AG09319 (cell line): ENCODE results near the gene ACER1.
"Not testable (repeated sequence)": the region's sequence is repeated elsewhere in the genome, so short reads cannot be mapped to it uniquely, and the experiment has no call there.

Experiments
- DNase-seq: peaks from one replicate; pipeline ENCODE4 v3.0.0-alpha.2; 2010; ENCODE audit warnings: low read depth; ENCODE audit errors: extremely low read depth
- TF ChIP-seq, protein P1 (sequence below): IDR thresholded peaks from 2 replicates; pipeline ENCODE4 v1.5.1; 2011; ENCODE audit warnings: low read depth, mild to moderate bottlenecking, inconsistent platforms, low read length, moderate library complexity

Gene ACER1

DNA sequence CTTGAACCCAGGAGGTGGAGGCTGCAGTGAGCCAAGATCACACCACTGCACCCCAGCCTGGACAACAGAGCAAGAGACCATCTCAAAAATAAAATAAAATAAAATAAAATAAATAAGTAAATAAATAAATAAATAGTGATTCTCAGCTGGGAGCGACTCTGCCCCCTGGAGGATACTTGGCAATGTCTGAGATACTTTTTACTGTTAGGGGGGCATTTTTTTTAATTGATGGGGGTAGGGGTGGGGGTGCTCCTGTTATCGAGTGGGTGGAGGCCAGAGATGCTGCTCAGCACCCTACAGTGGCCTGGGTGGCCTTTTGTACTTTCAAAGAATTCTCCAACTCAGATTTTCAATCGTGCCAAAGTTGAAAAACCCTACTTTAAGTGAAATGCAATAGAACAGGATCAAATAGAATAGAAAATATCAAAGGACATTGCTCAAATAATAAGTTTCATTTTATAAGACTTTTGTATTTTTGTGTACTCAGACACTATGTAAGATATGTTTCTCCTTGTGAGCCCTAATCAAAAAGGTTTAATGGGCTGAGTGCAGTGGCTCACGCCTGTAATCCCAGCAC, 20.8 kb upstream of the ACER1 start:
- DNase-seq, result no peak

GRCh38 chr19:6352381-6353165, 19.2 kb upstream of the ACER1 start:
- no peak for DNase-seq
- TF ChIP-seq, protein P1, sequence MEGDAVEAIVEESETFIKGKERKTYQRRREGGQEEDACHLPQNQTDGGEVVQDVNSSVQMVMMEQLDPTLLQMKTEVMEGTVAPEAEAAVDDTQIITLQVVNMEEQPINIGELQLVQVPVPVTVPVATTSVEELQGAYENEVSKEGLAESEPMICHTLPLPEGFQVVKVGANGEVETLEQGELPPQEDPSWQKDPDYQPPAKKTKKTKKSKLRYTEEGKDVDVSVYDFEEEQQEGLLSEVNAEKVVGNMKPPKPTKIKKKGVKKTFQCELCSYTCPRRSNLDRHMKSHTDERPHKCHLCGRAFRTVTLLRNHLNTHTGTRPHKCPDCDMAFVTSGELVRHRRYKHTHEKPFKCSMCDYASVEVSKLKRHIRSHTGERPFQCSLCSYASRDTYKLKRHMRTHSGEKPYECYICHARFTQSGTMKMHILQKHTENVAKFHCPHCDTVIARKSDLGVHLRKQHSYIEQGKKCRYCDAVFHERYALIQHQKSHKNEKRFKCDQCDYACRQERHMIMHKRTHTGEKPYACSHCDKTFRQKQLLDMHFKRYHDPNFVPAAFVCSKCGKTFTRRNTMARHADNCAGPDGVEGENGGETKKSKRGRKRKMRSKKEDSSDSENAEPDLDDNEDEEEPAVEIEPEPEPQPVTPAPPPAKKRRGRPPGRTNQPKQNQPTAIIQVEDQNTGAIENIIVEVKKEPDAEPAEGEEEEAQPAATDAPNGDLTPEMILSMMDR, result no peak

More for the DNA sequence above, 20.8 kb upstream of the ACER1 start:
- TF ChIP-seq, protein P1, result peak; percentile 49

DNA sequence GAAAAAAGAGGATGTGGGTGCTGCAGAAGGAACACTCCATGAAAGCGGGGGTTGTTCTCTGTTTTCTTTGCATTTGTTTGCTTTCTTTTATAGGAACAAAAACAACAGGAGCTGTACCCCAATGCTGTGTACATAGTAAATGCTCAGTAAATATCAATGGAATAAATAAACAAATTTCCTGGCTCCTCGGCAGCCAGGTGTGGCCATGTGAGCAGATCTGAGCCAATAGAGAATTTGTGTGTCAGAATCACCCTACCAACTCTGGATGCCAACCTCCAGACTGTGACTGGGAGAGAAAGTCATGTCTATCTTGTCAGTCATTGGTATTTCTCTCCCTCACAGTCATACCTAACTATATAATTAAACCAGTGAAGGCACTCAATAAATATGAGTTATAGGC, 17.3 kb upstream of the ACER1 start:
- TF ChIP-seq, protein P1, result no peak
- DNase-seq, result no peak

DNA sequence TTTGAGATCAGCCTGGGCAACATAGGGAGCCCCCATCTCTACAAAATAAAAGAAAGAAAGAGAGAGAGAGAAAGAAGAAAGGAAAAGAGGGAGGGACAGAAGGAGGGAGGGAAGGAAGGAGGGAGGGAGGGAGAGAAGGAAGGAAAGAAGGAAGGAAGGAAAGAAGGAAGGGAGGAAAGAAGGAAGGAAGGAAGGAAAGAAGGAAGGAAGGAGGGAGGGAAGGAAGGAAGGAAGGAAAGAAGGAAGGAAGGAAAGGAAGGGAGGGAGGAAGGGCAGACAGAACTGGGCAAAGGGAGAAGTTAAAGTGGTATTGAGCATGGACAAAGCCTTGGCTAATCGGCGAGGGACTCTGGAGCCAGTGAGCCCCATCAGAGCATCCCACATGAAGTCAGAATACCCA, 15.9 kb upstream of the ACER1 start:
- DNase-seq, result not testable (repeated sequence)

DNA sequence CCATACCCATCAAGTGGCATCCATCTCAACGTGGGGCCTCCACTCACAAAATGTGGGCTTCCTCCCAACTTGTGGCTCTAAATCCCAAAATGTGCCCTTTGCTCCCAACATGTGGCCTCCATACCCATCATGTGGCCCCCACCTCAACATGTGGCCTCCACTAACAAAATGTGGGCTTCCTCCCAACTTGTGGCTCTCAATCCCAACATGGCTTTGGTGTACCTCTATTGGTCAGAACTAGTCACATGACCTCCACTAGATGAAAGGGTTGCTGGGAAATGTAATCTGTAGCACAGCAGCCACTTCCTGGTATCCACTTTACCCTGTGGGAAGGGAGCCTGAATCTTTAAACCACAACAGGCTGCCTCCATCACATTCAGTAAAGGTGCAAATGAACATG, 10.1 kb upstream of the ACER1 start:
- DNase-seq, result no peak
- TF ChIP-seq, protein P1, result no peak

DNA sequence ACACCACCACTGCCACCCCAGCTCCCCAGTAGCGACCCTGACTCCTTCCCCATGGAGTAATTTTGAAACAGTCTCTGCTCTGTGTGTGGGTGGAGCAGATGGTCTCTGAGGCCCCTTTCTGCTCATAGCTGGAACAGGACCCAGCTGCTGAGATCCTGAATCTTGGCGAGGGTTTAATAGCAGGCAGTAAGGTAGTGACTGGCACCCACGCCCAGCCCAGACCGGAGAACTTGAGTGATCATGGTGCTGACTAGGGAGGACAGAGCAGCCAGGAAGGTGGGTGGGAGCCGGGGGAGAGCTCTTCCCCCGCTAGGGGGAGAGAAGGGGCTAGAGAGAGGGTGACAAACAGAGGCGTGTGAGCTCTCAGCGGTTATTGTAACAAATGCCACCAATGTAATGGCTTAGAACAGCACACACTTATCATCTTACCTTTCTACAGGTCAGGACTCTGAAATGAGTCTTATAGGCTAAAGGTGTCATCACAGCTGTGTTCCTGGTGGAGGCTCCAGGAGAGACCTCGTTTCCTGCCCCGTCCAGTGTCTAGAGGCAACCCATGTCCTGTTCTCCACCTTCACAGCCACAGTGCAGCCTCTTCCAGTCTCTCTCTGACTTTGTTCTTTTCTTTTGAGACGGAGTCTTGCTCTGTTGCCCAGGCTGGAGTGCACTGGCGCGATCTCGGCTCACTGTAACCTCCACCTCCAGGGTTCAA, 7.2 kb upstream of the ACER1 start:
- no peak for DNase-seq
- TF ChIP-seq, protein P1, result no peak

GRCh38 chr19:6334490-6335285, 1.3 kb upstream of the ACER1 start:
- no peak for DNase-seq
- TF ChIP-seq, protein P1, result no peak
